Measurements from ENCODE around the gene EDN2. TPM values are rescaled to one million over a fixed set of nuclear protein-coding genes. Genes with fewer than 3 reads are reported as not detected.

EDN2 gene
- total RNA-seq, 1 donor from 2014 or later, result 3.5 TPM

DNA sequence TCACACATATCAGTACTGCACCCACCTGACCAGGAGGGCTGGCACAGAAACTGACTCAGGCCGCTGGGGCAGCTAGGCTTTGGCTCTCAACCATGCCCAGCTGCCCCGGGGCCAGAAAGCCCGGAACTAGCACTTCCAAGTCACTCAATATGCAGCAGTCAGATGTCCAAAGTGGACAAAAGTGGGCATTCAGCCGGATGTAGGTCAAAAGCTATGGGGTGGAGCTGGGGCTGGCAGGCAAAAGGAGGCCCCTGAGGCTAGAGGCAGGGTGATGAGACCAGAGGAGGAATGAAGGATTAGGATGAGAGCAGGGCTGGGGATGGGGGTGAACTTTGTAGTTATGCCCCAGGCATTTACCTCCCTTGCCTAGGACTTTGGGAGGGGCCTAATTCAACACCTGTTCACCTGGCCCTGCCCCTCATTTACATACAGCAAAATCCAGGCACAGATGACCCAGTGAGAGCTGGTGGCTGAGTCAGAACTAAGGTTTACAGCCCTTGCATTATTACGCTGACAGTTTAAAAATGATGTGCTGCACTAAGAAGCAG, 30.7 kb upstream of the EDN2 start:
- peaks cover 6% of the 10 kb centered on the region for H3K36me3 Mint-ChIP-seq
- H3K4me1 Mint-ChIP-seq, result peaks cover 21% of the 10 kb centered on the region
- H3K4me3 Mint-ChIP-seq, result no peak overlapping the region
- no peak for DNase-seq (ENCODE audit: low spot score in 2 of 2, unreplicated experiment in 2 of 2)
- TF ChIP-seq, protein P1, sequence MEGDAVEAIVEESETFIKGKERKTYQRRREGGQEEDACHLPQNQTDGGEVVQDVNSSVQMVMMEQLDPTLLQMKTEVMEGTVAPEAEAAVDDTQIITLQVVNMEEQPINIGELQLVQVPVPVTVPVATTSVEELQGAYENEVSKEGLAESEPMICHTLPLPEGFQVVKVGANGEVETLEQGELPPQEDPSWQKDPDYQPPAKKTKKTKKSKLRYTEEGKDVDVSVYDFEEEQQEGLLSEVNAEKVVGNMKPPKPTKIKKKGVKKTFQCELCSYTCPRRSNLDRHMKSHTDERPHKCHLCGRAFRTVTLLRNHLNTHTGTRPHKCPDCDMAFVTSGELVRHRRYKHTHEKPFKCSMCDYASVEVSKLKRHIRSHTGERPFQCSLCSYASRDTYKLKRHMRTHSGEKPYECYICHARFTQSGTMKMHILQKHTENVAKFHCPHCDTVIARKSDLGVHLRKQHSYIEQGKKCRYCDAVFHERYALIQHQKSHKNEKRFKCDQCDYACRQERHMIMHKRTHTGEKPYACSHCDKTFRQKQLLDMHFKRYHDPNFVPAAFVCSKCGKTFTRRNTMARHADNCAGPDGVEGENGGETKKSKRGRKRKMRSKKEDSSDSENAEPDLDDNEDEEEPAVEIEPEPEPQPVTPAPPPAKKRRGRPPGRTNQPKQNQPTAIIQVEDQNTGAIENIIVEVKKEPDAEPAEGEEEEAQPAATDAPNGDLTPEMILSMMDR (IDR thresholded peaks at IDR 0.05; ENCODE audit: unreplicated experiment), result no peak
- no peaks in the 10 kb centered on the region for H3K9me3 Mint-ChIP-seq
- peak overlapping the region; percentile 11 for H3K27ac Mint-ChIP-seq
- H3K27me3 Mint-ChIP-seq (ENCODE audit: low read depth), result no peaks in the 10 kb centered on the region

DNA sequence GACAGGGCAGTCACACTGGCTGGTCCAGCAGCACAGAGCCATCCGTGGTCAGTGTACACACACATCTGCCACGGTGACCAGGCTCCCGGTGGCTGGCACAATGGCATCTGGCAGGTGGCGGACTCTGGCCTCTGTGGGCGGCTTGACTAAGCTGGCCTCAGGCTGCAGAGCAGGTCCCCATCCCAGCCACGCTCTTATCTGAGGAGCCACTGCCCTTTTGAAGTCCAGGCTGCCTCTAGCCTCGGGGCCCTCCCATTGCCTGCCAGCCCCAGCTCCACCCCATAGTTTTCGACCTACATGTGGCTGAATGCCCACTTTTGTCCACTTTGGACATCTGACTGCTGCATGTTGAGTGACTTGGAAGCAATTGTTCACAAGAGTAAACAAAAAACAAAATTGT, 29.9 kb upstream of the EDN2 start:
- Mint-ChIP-seq H3K4me3 (no peak overlapping the region), H3K27ac (no peak overlapping the region), H3K27me3 (ENCODE audit: low read depth) (no peaks in the 10 kb centered on the region), H3K9me3 (no peaks in the 10 kb centered on the region), H3K4me1 (peaks cover 21% of the 10 kb centered on the region), H3K36me3 (peaks cover 6% of the 10 kb centered on the region)
- TF ChIP-seq, protein P1 (IDR thresholded peaks at IDR 0.05; ENCODE audit: unreplicated experiment), result no peak
- no peak for DNase-seq (ENCODE audit: low spot score in 2 of 2, unreplicated experiment in 2 of 2)

DNA sequence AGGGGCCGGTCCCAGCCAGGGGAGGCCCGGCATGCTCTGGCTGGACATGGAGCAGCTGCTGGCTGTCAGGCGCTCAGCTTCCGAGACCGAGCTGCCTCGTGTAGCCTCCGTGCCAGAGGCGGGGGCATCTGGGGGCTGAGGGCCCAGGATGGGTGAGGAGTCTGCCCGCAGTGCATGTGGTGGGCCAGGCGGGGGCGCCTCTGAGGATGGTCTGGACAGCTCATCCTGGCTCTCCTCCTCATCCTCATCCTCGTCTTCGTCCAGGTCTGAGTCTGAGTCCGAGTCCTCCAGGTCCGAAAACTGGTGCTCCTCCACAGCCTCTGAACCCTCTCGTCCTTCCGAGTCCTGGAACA, 28.9 kb upstream of the EDN2 start:
- Mint-ChIP-seq H3K9me3 (no peaks in the 10 kb centered on the region), H3K36me3 (peaks cover 6% of the 10 kb centered on the region), H3K4me3 (no peak overlapping the region), H3K27me3 (ENCODE audit: low read depth) (no peaks in the 10 kb centered on the region), H3K4me1 (peaks cover 21% of the 10 kb centered on the region), H3K27ac (no peak overlapping the region)
- TF ChIP-seq, protein P1 (IDR thresholded peaks at IDR 0.05; ENCODE audit: unreplicated experiment), result peak; percentile 33
- no peak for DNase-seq (ENCODE audit: low spot score in 2 of 2, unreplicated experiment in 2 of 2)

DNA sequence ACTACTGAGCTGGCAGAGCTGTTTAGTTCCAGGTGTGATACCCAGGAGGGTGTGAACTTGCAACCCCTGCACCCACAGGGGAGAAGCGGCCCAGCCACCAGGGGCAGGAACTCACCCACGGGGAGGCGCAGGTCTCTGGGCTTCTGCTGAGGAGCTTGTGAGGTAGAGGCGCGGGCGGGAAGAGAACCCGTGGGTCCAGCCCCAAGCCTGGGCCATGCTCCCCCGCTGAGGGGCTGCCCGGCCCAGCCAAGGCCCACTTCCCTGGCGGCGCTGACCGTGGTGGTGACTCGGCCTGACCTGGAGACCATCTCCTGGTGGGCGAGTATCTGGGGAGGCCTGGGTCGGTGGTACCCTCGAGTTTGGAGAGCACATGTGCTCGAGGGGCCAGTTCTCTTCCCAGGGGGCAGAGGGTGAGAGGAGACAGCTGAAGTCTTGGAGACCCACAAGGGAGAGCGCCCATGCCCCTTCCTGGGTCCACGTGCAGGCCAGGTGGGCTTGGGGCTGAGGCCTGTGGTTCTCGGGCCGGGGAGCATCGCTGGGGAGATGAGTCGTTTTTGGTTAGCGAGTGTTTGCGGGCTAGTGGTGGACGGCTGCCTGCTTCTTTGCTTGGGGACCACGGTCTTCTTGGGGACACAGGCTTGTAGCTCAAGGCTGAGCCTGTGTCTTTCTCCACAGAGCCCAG, 28.4 kb upstream of the EDN2 start:
- DNase-seq (ENCODE audit: low spot score in 2 of 2, unreplicated experiment in 2 of 2), result no peak
- Mint-ChIP-seq H3K9me3 (no peaks in the 10 kb centered on the region), H3K27me3 (ENCODE audit: low read depth) (no peaks in the 10 kb centered on the region), H3K27ac (no peak overlapping the region), H3K4me1 (peaks cover 21% of the 10 kb centered on the region), H3K36me3 (peaks cover 6% of the 10 kb centered on the region), H3K4me3 (no peak overlapping the region)
- TF ChIP-seq, protein P1 (IDR thresholded peaks at IDR 0.05; ENCODE audit: unreplicated experiment), result no peak

DNA sequence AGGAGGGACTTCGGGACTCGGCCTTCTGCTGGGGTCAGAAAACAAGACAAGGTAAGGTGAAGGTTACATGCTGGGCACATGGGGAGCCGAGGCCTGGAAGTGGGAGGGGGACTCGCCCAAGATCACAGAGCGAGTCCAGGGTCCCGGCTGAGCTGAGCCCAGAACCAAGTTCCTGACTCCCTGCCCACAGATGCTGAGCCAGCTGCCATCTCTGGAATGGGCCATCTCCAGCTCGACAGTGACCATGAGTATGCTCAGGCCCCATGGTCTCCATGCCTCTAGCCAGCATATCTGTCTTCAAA, 26.7 kb upstream of the EDN2 start:
- no peak for DNase-seq (ENCODE audit: low spot score in 2 of 2, unreplicated experiment in 2 of 2)
- Mint-ChIP-seq H3K27ac (no peak overlapping the region), H3K27me3 (ENCODE audit: low read depth) (peaks cover 2% of the 10 kb centered on the region), H3K4me3 (no peak overlapping the region), H3K4me1 (peaks cover 16% of the 10 kb centered on the region), H3K36me3 (peaks cover 6% of the 10 kb centered on the region), H3K9me3 (no peaks in the 10 kb centered on the region)
- TF ChIP-seq, protein P1 (IDR thresholded peaks at IDR 0.05; ENCODE audit: unreplicated experiment), result no peak

All from mesothelial cell of epicardium (in vitro differentiated cells).